CD4-positive, alpha-beta T cell (primary cell): ENCODE data around the gene CALHM2. TPM values are rescaled to one million over a fixed set of nuclear protein-coding genes. Genes with fewer than 3 reads are reported as not detected.

Source experiments
- ATAC-seq: fragments of 200-7000 bp; cut with Tn5 transposase; one replicate; pipeline ENCODE4 v1.10.0; 2022; ENCODE audit warnings: mild to moderate bottlenecking; ENCODE audit not compliant: poor library complexity
- CTCF ChIA-PET: fragments of 350-600 bp; sonication (Branson Sonifier 250); formaldehyde crosslinking; loops from one replicate; lab custom pipeline; 2021; ENCODE audit warnings: antibody characterized with exemption, inconsistent platforms; lab: Charles Lee
- POLR2A ChIA-PET: fragments of 350-600 bp; sonication (Branson Sonifier 250); formaldehyde crosslinking; loops from one replicate; lab custom pipeline; 2021; ENCODE audit warnings: antibody characterized with exemption, inconsistent platforms; lab: Charles Lee
- DNase-seq, 14 experiments: peaks; one replicate each; pipeline ENCODE4 v3.0.0-alpha.2; 2013 to 2020; ENCODE audit warnings: mixed read lengths in 2 of 14
- H3K27ac ChIP-seq, 2 donors: one replicate each; pipeline versions ENCODE4 v1.5.1 to v1.7.0; 2013; ENCODE audit warnings: low read length in 2 of 2, low read depth in 1 of 2, mild to moderate bottlenecking in 1 of 2
- H3K27me3 ChIP-seq, 2 experiments: 1 replicate in 1 of 2; 2 replicates in 1 of 2; pipeline versions ENCODE4 v1.6.1 to v1.7.0; 2013; ENCODE audit warnings: low read length in 2 of 2, control low read depth in 1 of 2, mild to moderate bottlenecking in 1 of 2, moderate library complexity in 1 of 2; ENCODE audit not compliant: insufficient read depth in 2 of 2, control insufficient read depth in 1 of 2
- H3K36me3 ChIP-seq: one replicate; pipeline ENCODE4 v1.6.1; 2013; ENCODE audit warnings: low read length, control low read depth; ENCODE audit not compliant: insufficient read depth
- H3K4me1 ChIP-seq: one replicate; pipeline ENCODE4 v1.6.1; 2013; ENCODE audit warnings: low read length, control low read depth; ENCODE audit not compliant: insufficient read depth
- H3K4me3 ChIP-seq: one replicate; pipeline ENCODE4 v1.5.1; 2013; ENCODE audit warnings: mild to moderate bottlenecking, low read length, moderate library complexity
- H3K9me3 ChIP-seq, 2 experiments: 1 replicate in 1 of 2; 2 replicates in 1 of 2; pipeline versions ENCODE4 v1.6.1 to v1.7.0; 2013; ENCODE audit warnings: low read length in 2 of 2, mild to moderate bottlenecking in 2 of 2, control low read depth in 1 of 2, moderate library complexity in 1 of 2; ENCODE audit not compliant: control insufficient read depth in 1 of 2, insufficient read depth in 1 of 2
- H3K27ac Mint-ChIP-seq: one replicate; pipeline ENCODE4 v1.8.0; 2020; ENCODE audit warnings: mixed read lengths
- H3K27me3 Mint-ChIP-seq: one replicate; pipeline ENCODE4 v1.8.0; 2021; ENCODE audit warnings: mixed read lengths
- H3K36me3 Mint-ChIP-seq: one replicate; pipeline ENCODE4 v1.8.0; 2021; ENCODE audit warnings: low read depth, mixed read lengths
- H3K4me1 Mint-ChIP-seq: one replicate; pipeline ENCODE4 v1.8.0; 2021; ENCODE audit warnings: low read depth, mixed read lengths
- H3K4me3 Mint-ChIP-seq: one replicate; pipeline ENCODE4 v1.8.0; 2020; ENCODE audit warnings: mild to moderate bottlenecking, mixed read lengths
- H3K9me3 Mint-ChIP-seq: one replicate; pipeline ENCODE4 v1.8.0; 2020; ENCODE audit warnings: mixed read lengths
- intact Hi-C, 2 experiments: fragments of 100-400 bp; cut with DNase I in 1 of 2; cut with micrococcal nuclease in 1 of 2; formaldehyde crosslinking; loops; one replicate each; pipeline versions ENCODE4 v1.15.1 to v1.9.0; 2023 to 2025; cut with DNase I, micrococcal nuclease
- total RNA-seq, 174 experiments: library from RNA in 2 of 174; stranded (reverse) in 2 of 174; gene quantifications; one replicate each; pipeline ENCODE4 v1.2.3 and lab custom pipeline; 2021 to 2026
- TF ChIP-seq, protein P1 (sequence below): fragments of 200-600 bp; IDR thresholded peaks from one replicate; pipeline ENCODE4 v1.8.0; 2022; ENCODE audit warnings: antibody characterized with exemption, mild to moderate bottlenecking

Gene CALHM2
- total RNA-seq, 2 experiments from 2014 or later = 3.1 to 4.0 TPM

DNA sequence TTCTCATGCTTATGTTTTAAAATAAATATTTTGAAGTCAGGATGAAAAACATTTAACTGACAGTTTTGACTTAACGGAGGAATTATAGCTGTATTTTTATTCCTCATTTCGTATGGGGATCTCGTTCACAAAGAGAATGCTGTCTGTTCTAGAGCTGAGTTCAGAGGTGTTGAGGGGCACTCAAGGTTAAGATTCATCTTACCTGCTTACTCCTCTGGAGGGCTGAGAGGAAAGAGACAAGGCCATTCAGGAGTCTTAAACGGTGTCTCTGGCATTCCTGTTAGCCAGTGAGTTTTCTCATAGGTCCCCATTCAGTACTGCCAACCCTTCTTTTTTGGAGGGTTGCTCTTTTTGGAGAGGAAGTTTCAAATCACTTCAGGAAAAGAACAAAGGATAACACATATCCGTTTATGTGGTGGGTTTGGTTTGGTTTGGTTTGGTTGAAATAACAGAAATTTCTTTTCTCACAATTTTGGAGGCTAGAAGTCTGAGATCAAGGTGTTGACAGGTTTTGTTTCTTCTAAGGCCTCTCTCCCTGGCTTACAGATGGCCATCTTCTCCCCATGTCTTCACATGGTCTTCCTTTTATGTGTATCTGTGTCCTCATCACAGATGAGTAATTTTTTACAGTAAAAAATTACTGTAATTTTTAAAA is 23.1 kb downstream of the CALHM2 start:
- POLR2A ChIA-PET = no interaction called here
- peaks cover 49% of the 10 kb centered on the region for H3K36me3 ChIP-seq
- H3K27me3 ChIP-seq = no peaks in the 10 kb centered on the region
- no peaks in the 10 kb centered on the region for H3K9me3 Mint-ChIP-seq
- DNase-seq (peak in 1 of 14 experiments; percentile 23), ATAC-seq (peak; percentile 56)
- H3K9me3 ChIP-seq = no peaks in the 10 kb centered on the region
- peaks cover 16% of the 10 kb centered on the region for H3K4me1 ChIP-seq
- H3K4me1 Mint-ChIP-seq = peaks cover 40% of the 10 kb centered on the region
- peak overlapping the region; percentile 53 for H3K27ac Mint-ChIP-seq
- peaks cover 78% of the 10 kb centered on the region for H3K36me3 Mint-ChIP-seq
- H3K4me3 Mint-ChIP-seq = peak overlapping the region; percentile 23
- CTCF ChIA-PET = no interaction called here
- TF ChIP-seq, protein P1, sequence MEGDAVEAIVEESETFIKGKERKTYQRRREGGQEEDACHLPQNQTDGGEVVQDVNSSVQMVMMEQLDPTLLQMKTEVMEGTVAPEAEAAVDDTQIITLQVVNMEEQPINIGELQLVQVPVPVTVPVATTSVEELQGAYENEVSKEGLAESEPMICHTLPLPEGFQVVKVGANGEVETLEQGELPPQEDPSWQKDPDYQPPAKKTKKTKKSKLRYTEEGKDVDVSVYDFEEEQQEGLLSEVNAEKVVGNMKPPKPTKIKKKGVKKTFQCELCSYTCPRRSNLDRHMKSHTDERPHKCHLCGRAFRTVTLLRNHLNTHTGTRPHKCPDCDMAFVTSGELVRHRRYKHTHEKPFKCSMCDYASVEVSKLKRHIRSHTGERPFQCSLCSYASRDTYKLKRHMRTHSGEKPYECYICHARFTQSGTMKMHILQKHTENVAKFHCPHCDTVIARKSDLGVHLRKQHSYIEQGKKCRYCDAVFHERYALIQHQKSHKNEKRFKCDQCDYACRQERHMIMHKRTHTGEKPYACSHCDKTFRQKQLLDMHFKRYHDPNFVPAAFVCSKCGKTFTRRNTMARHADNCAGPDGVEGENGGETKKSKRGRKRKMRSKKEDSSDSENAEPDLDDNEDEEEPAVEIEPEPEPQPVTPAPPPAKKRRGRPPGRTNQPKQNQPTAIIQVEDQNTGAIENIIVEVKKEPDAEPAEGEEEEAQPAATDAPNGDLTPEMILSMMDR = no peak
- intact Hi-C loops = no loop called here
- H3K27me3 Mint-ChIP-seq = no peaks in the 10 kb centered on the region
- H3K27ac ChIP-seq = peak overlapping the region in 1 of 2 donors; percentile 19
- H3K4me3 ChIP-seq = no peak overlapping the region

DNA sequence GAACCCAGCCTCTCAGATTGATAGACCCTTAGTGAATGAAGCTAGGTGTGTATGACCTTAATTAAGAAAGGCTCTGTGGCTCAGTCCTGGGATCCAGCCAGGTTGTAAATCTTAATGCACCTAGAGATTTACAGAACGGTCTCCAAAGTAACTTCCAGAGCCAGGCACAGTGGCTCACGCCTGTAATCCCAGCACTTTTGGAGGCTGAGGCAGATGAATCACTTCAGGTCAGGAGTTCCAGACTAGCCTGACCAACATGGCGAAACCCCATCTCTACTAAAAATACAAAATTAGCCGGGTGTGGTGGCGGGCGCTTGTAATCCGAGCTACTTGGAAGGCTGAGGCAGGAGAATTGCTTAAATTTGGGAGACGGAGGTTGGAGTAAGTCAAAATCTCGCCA is 24.3 kb downstream of the CALHM2 start:
- CTCF ChIA-PET = no interaction called here

DNA sequence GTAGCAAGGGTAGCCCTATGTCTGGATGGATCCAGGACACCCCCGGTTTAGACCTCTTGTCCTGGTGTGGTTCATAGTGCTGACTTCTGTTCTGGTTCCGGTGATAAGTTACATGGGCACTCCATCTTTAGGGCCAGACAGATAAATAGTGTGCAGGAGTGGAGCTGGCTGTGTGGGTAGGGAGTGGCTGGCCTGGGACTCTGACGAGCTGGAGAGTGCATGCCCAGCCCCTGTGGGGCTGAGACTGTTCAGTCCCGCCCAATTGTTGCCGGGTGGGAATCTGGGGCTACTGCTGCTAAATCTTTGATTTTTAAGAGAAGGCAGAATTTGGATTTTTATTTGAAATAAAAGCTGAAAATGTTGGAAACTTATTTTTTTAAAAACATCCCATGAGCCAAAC is 28.4 kb downstream of the CALHM2 start:
- CTCF ChIA-PET = no interaction called here
- Mint-ChIP-seq H3K27ac (no peak overlapping the region), H3K27me3 (no peaks in the 10 kb centered on the region), H3K4me3 (no peak overlapping the region), H3K36me3 (peaks cover 86% of the 10 kb centered on the region), H3K9me3 (no peaks in the 10 kb centered on the region), H3K4me1 (peaks cover 15% of the 10 kb centered on the region)
- POLR2A ChIA-PET = no interaction called here
- DNase-seq = no peak
- H3K36me3 ChIP-seq = peaks cover 71% of the 10 kb centered on the region
- no peak overlapping the region for H3K4me3 ChIP-seq
- H3K4me1 ChIP-seq = peaks cover 3% of the 10 kb centered on the region
- TF ChIP-seq, protein P1 = no peak
- no peaks in the 10 kb centered on the region for H3K9me3 ChIP-seq
- no peak for ATAC-seq
- H3K27ac ChIP-seq = no peak overlapping the region
- no peaks in the 10 kb centered on the region for H3K27me3 ChIP-seq
- intact Hi-C loops = no loop called here

More for the DNA sequence above, 24.3 kb downstream of the CALHM2 start:
- TF ChIP-seq, protein P1 = no peak
- POLR2A ChIA-PET = no interaction called here
- no peak overlapping the region for H3K4me3 ChIP-seq
- Mint-ChIP-seq H3K36me3 (peaks cover 79% of the 10 kb centered on the region), H3K4me3 (no peak overlapping the region), H3K27me3 (no peaks in the 10 kb centered on the region), H3K9me3 (no peaks in the 10 kb centered on the region), H3K4me1 (peaks cover 40% of the 10 kb centered on the region), H3K27ac (no peak overlapping the region)
- no peaks in the 10 kb centered on the region for H3K27me3 ChIP-seq
- peaks cover 16% of the 10 kb centered on the region for H3K4me1 ChIP-seq
- DNase-seq = no peak
- ATAC-seq = no peak
- intact Hi-C loops = no loop called here
- no peak overlapping the region for H3K27ac ChIP-seq
- peaks cover 50% of the 10 kb centered on the region for H3K36me3 ChIP-seq
- no peaks in the 10 kb centered on the region for H3K9me3 ChIP-seq
